Thoracic aorta (tissue), 2 donors: ENCODE data around the gene EXOC6B. TPM values are rescaled to one million over a fixed set of nuclear protein-coding genes. Genes with fewer than 3 reads are reported as not detected.
A peak's percentile ranks its signal among the peaks of the same experiment; 100 is the strongest.

Experiments used
- ATAC-seq: fragments of 150-250 bp; one replicate; pipeline ENCODE4 v1.8.0; 2017; ENCODE audit warnings: low read depth; ENCODE audit not compliant: insufficient number of reproducible peaks, low FRiP score
- DNase-seq: peaks from one replicate; pipeline ENCODE4 v3.0.0-alpha.2; 2020; ENCODE audit warnings: low spot score
- H3K27ac ChIP-seq, 2 donors: fragments of 200-600 bp; sonication (generic); 1 replicate in 1 of 2; 2 replicates in 1 of 2; pipeline ENCODE4 v1.5.1; 2016; ENCODE audit warnings: mild to moderate bottlenecking in 2 of 2, moderate library complexity in 2 of 2
- H3K27me3 ChIP-seq: fragments of 200-600 bp; sonication (generic); replicated peaks from 2 replicates; pipeline ENCODE4 v1.6.0; 2016; ENCODE audit warnings: mild to moderate bottlenecking; ENCODE audit not compliant: insufficient read depth
- H3K36me3 ChIP-seq: fragments of 200-600 bp; sonication (generic); one replicate; pipeline ENCODE4 v1.5.1; 2016
- H3K4me1 ChIP-seq, 2 donors: fragments of 200-600 bp; sonication (generic); 1 replicate in 1 of 2; 2 replicates in 1 of 2; pipeline versions ENCODE4 v1.5.1 to v1.6.0; 2016; ENCODE audit warnings: low read depth in 2 of 2, mild to moderate bottlenecking in 1 of 2; ENCODE audit not compliant: control insufficient read depth in 1 of 2
- H3K4me3 ChIP-seq: fragments of 200-600 bp; sonication (generic); 2 replicates; pipeline ENCODE4 v1.5.1; 2016; ENCODE audit warnings: mild to moderate bottlenecking
- H3K9me3 ChIP-seq: fragments of 200-600 bp; sonication (generic); 2 replicates; pipeline ENCODE4 v1.5.1; 2016
- CTCF ChIP-seq: fragments of 200-600 bp; sonication (generic); IDR thresholded peaks from one replicate; pipeline ENCODE4 v1.5.1; 2019; ENCODE audit warnings: antibody characterized with exemption
- total RNA-seq, 2 donors: library from RNA; depleted of rRNA; stranded (reverse); fragments of >200 nt; gene quantifications; one replicate each; pipeline versions ENCODE4 v1.1.0 to v1.2.3, GENCODE V29; 2016

The EXOC6B gene
- total RNA-seq, 2 donors from 2014 or later = 29.6 to 44.5 TPM

GRCh38 chr2:72781480-72781879, 44.4 kb downstream of the EXOC6B start:
- ATAC-seq = no peak
- peaks cover 4 to 10% of the 10 kb centered on the region in 2 donors for H3K4me1 ChIP-seq
- H3K36me3 ChIP-seq = no peaks in the 10 kb centered on the region
- no peak overlapping the region for H3K27ac ChIP-seq
- no peak for TF ChIP-seq CTCF
- no peak overlapping the region for H3K4me3 ChIP-seq
- DNase-seq = no peak
- no peaks in the 10 kb centered on the region for H3K9me3 ChIP-seq
- no peaks in the 10 kb centered on the region for H3K27me3 ChIP-seq

DNA sequence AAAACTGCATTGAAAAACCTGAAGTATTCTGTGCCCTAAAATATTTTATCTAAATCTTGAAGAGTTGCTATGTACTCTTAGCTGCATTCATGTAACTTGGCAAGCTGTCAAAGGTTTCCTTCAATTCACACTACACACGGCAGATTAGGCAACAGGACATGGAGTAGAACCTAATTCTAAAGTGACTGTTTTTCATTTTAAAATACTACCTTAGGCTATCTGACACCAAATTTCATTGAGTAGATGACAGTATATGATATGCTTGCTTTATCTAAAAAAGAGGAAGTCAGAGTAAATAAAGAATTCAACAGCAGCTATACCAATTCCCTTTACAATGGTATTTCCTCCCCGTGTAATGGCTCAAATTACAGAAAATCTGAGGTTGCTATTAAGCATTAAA, 45.4 kb downstream of the EXOC6B start:
- H3K27me3 ChIP-seq = no peaks in the 10 kb centered on the region
- no peak for TF ChIP-seq CTCF
- no peaks in the 10 kb centered on the region for H3K9me3 ChIP-seq
- DNase-seq (no peak), ATAC-seq (no peak)
- no peaks in the 10 kb centered on the region for H3K36me3 ChIP-seq
- H3K4me1 ChIP-seq = peaks cover 4 to 10% of the 10 kb centered on the region in 2 donors
- no peak overlapping the region for H3K27ac ChIP-seq
- H3K4me3 ChIP-seq = no peak overlapping the region

GRCh38 chr2:72779495-72779894, 46.3 kb downstream of the EXOC6B start:
- Histone ChIP-seq H3K36me3 (no peaks in the 10 kb centered on the region), H3K9me3 (no peaks in the 10 kb centered on the region), H3K27ac (no peak overlapping the region), H3K27me3 (no peaks in the 10 kb centered on the region), H3K4me1 (peaks cover 4 to 10% of the 10 kb centered on the region in 2 donors), H3K4me3 (no peak overlapping the region)
- DNase-seq = no peak
- ATAC-seq = no peak
- TF ChIP-seq CTCF = no peak

DNA sequence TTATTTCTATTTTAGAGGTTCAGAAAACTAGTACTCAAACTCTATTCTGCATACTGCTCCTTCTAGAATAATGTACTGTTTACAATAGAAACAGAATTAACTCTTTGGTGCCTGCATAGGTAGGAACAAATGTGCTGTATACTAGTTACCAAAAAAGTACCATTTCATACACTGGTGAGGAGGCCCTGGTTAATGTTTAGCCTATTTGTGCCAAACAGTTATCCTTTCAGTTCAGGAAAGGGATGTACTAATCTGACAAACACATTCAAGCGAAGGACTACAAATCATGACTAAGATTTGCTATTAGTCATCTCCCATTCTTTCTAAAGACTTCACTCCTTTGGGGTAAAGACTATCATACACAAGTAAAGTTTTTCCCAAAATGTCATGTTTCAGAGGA, 47.4 kb downstream of the EXOC6B start:
- no peak for TF ChIP-seq CTCF
- no peak for ATAC-seq
- Histone ChIP-seq H3K4me3 (no peak overlapping the region), H3K27me3 (no peaks in the 10 kb centered on the region), H3K9me3 (no peaks in the 10 kb centered on the region), H3K36me3 (no peaks in the 10 kb centered on the region), H3K27ac (no peak overlapping the region), H3K4me1 (peaks cover 4 to 10% of the 10 kb centered on the region in 2 donors)
- DNase-seq = no peak

GRCh38 chr2:72770879-72771461, 54.9 kb downstream of the EXOC6B start:
- DNase-seq (peak; percentile 9), ATAC-seq (no peak)
- Histone ChIP-seq H3K27me3 (no peaks in the 10 kb centered on the region), H3K4me3 (no peak overlapping the region), H3K4me1 (no peaks in the 10 kb centered on the region), H3K27ac (no peak overlapping the region), H3K9me3 (no peaks in the 10 kb centered on the region), H3K36me3 (no peaks in the 10 kb centered on the region)
- peak; percentile 77 for TF ChIP-seq CTCF
